Sigmoid colon (tissue), 4 donors: ENCODE data around the gene ENDOV.

Source experiments
- CTCF ChIP-seq, 4 experiments: fragments of 450-650 bp in 3 of 4; fragments of 200-600 bp in 1 of 4; IDR thresholded peaks; one replicate each; pipeline ENCODE4 v1.5.1; 2016 to 2019; ENCODE audit warnings: antibody characterized with exemption in 4 of 4, mild to moderate bottlenecking in 3 of 4, moderate library complexity in 2 of 4
- EP300 ChIP-seq, 4 donors: sonication (generic); formaldehyde crosslinking; IDR thresholded peaks; one replicate each; pipeline ENCODE4 v1.6.1; 2017; ENCODE audit warnings: antibody characterized with exemption in 4 of 4
- POLR2A ChIP-seq, 2 donors: fragments of 450-650 bp; IDR thresholded peaks; one replicate each; pipeline ENCODE4 v1.6.1; 2016; ENCODE audit warnings: antibody characterized with exemption in 2 of 2, mild to moderate bottlenecking in 2 of 2, moderate library complexity in 2 of 2

GRCh38 chr17:80472996-80473395 lies 58.0 kb downstream of the ENDOV start:
- TF ChIP-seq EP300 (IDR thresholded peaks at IDR 0.05), result no peak
- TF ChIP-seq POLR2A (IDR thresholded peaks at IDR 0.05), result no peak
- no peak for TF ChIP-seq CTCF (IDR thresholded peaks at IDR 0.05)
